GM12865 (cell line): ENCODE results near the gene METRNL.
"Not testable (repeated sequence)": the region's sequence is repeated elsewhere in the genome, so short reads cannot be mapped to it uniquely, and the experiment has no call there.

Experiments
- DNase-seq: peaks from one replicate; pipeline ENCODE4 v3.0.0; 2010; ENCODE audit warnings: low read depth
- H3K4me3 ChIP-seq: 2 replicates; pipeline ENCODE4 v1.5.1; 2011; ENCODE audit warnings: mild to moderate bottlenecking, low read depth, low read length, control low read depth
- CTCF ChIP-seq: IDR thresholded peaks from 2 replicates; pipeline ENCODE4 v1.5.1; 2011; ENCODE audit warnings: low read length, control low read depth, low read depth, inconsistent platforms; ENCODE audit not compliant: insufficient read depth; ENCODE audit errors: missing control alignments

METRNL gene

GRCh38 chr17:83046448-83047181 lies 32.8 kb upstream of the METRNL start:
- H3K4me3 ChIP-seq = no peak overlapping the region
- no peak for TF ChIP-seq CTCF

GRCh38 chr17:83047182-83047478 lies 32.3 kb upstream of the METRNL start:
- no peak overlapping the region for H3K4me3 ChIP-seq
- no peak for TF ChIP-seq CTCF
- no peak for DNase-seq

More at GRCh38 chr17:83046448-83047181, 32.8 kb upstream of the METRNL start:
- DNase-seq = no peak

- not testable (repeated sequence) for H3K4me3 ChIP-seq, DNase-seq
Observed at GRCh38 chr17:83047818-83048475, 31.5 kb upstream of the METRNL start.

GRCh38 chr17:83050651-83051395 lies 28.6 kb upstream of the METRNL start:
- peak overlapping the region; percentile 72 for H3K4me3 ChIP-seq
- TF ChIP-seq CTCF = no peak
- no peak for DNase-seq

GRCh38 chr17:83051396-83052240 lies 27.8 kb upstream of the METRNL start:
- DNase-seq = peak; percentile 99
- peak overlapping the region; percentile 72 for H3K4me3 ChIP-seq
- no peak for TF ChIP-seq CTCF

- H3K4me3 ChIP-seq = peak overlapping the region; percentile 59
- TF ChIP-seq CTCF = no peak
- no peak for DNase-seq
Observed at GRCh38 chr17:83052241-83052564, 27.2 kb upstream of the METRNL start.
